Smooth muscle cell (in vitro differentiated cells): ENCODE results near the gene KRTAP2-4. TPM values are rescaled to one million over a fixed set of nuclear protein-coding genes. Genes with fewer than 3 reads are reported as not detected.
"Not testable (repeated sequence)": the region's sequence is repeated elsewhere in the genome, so short reads cannot be mapped to it uniquely, and the experiment has no call there.

Experiments
- DNase-seq: peaks from one replicate; lab custom pipeline; 2025; ENCODE audit not compliant: unreplicated experiment; lab: John Stamatoyannopoulos, UW
- H2AFZ ChIP-seq: fragments of 200-600 bp; sonication (generic); 2 replicates; pipeline ENCODE4 v1.6.0; 2016; ENCODE audit warnings: antibody characterized with exemption, low read depth, mild to moderate bottlenecking
- H3F3A ChIP-seq: fragments of 200-600 bp; sonication (generic); 2 replicates; pipeline ENCODE4 v1.6.0; 2017; ENCODE audit warnings: antibody characterized with exemption, low read depth
- H3K27ac ChIP-seq: fragments of 200-600 bp; sonication (generic); 2 replicates; pipeline ENCODE4 v1.5.1; 2016; ENCODE audit warnings: low read depth, mild to moderate bottlenecking
- H3K27me3 ChIP-seq: fragments of 200-600 bp; sonication (generic); 2 replicates; pipeline ENCODE4 v1.6.1; 2016; ENCODE audit warnings: low read depth, mild to moderate bottlenecking
- H3K36me3 ChIP-seq: fragments of 200-600 bp; sonication (generic); 2 replicates; pipeline ENCODE4 v1.5.1; 2016; ENCODE audit warnings: low read depth
- H3K4me1 ChIP-seq: fragments of 200-600 bp; sonication (generic); 2 replicates; pipeline ENCODE4 v1.5.1; 2016; ENCODE audit warnings: low read depth
- H3K4me2 ChIP-seq: fragments of 200-600 bp; sonication (generic); 2 replicates; pipeline ENCODE4 v1.6.0; 2016; ENCODE audit warnings: mild to moderate bottlenecking
- H3K4me3 ChIP-seq: fragments of 200-600 bp; sonication (generic); 2 replicates; pipeline ENCODE4 v1.5.1; 2016; ENCODE audit warnings: mild to moderate bottlenecking
- H3K79me2 ChIP-seq: fragments of 200-600 bp; sonication (generic); 2 replicates; pipeline ENCODE4 v1.6.0; 2016; ENCODE audit warnings: low read depth, mild to moderate bottlenecking
- H3K9ac ChIP-seq: fragments of 200-600 bp; sonication (generic); 2 replicates; pipeline ENCODE4 v1.6.0; 2016; ENCODE audit warnings: low read depth
- H3K9me3 ChIP-seq: fragments of 200-600 bp; sonication (generic); replicated peaks from 2 replicates; pipeline ENCODE4 v1.5.1; 2016; ENCODE audit warnings: low read depth
- H4K20me1 ChIP-seq: fragments of 200-600 bp; sonication (generic); 2 replicates; pipeline ENCODE4 v1.6.0; 2016; ENCODE audit warnings: low read depth
- CTCF ChIP-seq: fragments of 200-600 bp; sonication (generic); IDR thresholded peaks from 2 replicates; pipeline ENCODE4 v1.5.1; 2017; ENCODE audit warnings: borderline replicate concordance, mild to moderate bottlenecking, antibody characterized with exemption; ENCODE audit not compliant: insufficient read depth, poor library complexity, severe bottlenecking
- WGBS: methylation state at CpG from one replicate; pipeline ENCODE4 v1.1.7; 2016; ENCODE audit warnings: low lambda C conversion rate; 5-methylcytosine and 5-hydroxymethylcytosine counted together
- polyA plus RNA-seq: library from polyadenylated mRNA; unstranded; fragments of >200 nt; fragmentation: Nextera tagmentation; extraction: Ambion mirVana; gene quantifications from 2 replicates; pipeline ENCODE4 v1.2.1, GENCODE V29; 2016
- total RNA-seq: library from RNA; depleted of rRNA; stranded (reverse); fragments of >200 nt; gene quantifications from 2 replicates; pipeline ENCODE4 v1.2.3, GENCODE V29; 2014

The KRTAP2-4 gene
- total and polyA plus RNA-seq, 2 experiments from 2014 or later: not detected

- Histone ChIP-seq H4K20me1 (no peaks in the 10 kb centered on the region), H3K27ac (no peak overlapping the region), H3K79me2 (no peaks in the 10 kb centered on the region), H3K27me3 (no peaks in the 10 kb centered on the region), H3F3A (no peaks in the 10 kb centered on the region), H3K4me3 (no peak overlapping the region), H3K4me1 (peaks cover 4% of the 10 kb centered on the region), H2AFZ (no peak overlapping the region), H3K36me3 (no peaks in the 10 kb centered on the region), H3K9me3 (no peaks in the 10 kb centered on the region), H3K4me2 (no peak overlapping the region), H3K9ac (no peak overlapping the region)
- WGBS: 92% methylated on average over 7 of the region's 7 CpGs
- no peak for TF ChIP-seq CTCF
- DNase-seq: no peak
These were observed 30.4 kb upstream of the KRTAP2-4 start for GRCh38 chr17:41096055-41096454.

- H3K9ac ChIP-seq, H3K36me3 ChIP-seq, H2AFZ ChIP-seq, H4K20me1 ChIP-seq, H3K4me1 ChIP-seq, H3K9me3 ChIP-seq, H3F3A ChIP-seq, H3K4me2 ChIP-seq, DNase-seq, H3K27ac ChIP-seq, H3K4me3 ChIP-seq, H3K27me3 ChIP-seq, H3K79me2 ChIP-seq: not testable (repeated sequence)
- WGBS: 75% methylated on average over 4 of the region's 4 CpGs
These were observed 23.2 kb upstream of the KRTAP2-4 start for GRCh38 chr17:41088760-41089352.

DNA sequence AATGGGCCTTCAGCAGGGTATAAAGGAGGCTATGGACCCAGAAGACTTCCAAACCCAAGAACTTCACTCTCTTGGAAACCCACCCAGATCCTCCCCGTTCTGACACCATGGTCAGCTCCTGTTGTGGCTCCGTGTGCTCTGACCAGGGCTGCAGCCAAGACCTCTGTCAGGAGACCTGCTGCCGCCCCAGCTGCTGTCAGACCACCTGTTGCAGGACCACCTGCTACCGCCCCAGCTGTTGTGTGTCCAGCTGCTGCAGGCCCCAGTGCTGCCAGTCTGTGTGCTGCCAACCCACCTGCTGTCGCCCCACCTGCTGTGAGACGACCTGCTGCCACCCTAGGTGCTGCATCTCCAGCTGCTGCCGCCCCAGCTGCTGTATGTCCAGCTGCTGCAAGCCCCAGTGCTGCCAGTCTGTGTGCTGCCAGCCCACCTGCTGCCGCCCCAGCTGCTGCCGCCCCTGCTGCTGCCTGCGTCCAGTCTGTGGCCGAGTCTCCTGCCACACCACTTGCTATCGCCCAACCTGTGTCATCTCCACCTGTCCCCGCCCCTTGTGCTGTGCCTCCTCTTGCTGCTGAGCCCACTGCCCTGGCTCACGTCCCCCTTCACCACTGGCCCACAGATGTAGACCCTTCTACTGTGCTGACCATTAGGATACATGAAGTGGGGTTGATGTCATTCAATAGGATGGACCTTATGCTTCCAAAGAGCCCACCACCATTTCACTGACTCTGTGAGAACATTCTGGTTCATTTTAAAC, 18.6 kb upstream of the KRTAP2-4 start, which contains the start of gene KRTAP4-7:
KRTAP4-7 (plus strand) TSS at position 51 of the 757 bp plus-strand sequence; CDS start at position 108, 57 bp downstream.
- not testable (repeated sequence) for H3K79me2 ChIP-seq, H3K9ac ChIP-seq, H3K27me3 ChIP-seq, DNase-seq, H3F3A ChIP-seq, H3K4me3 ChIP-seq, H3K9me3 ChIP-seq, H3K4me1 ChIP-seq, H4K20me1 ChIP-seq, H2AFZ ChIP-seq, H3K36me3 ChIP-seq
- 93% methylated on average over 14 of the region's 14 CpGs for WGBS
- Histone ChIP-seq H3K27ac (peak within 1 kb of the TSS; percentile 57), H3K4me2 (peak within 1 kb of the TSS; percentile 68)

DNA sequence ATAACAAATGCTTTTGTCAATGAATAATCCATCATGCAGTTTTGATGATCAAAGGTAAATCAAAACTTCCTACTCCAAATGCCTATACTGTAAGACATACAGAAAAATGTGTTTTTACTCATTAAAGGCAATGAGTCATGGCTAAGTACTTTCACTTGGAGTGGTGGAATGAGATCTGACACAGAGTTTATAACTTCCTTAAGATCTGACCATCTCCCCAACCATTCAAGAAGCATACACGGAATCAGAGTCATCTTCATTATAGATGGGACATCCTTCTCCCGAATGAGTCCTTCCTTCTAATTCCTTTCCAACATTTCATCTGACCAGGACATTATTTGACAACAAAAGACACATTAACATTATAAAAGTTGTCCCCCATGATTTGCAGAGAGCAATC, 17.7 kb upstream of the KRTAP2-4 start:
- not testable (repeated sequence) for H4K20me1 ChIP-seq, H2AFZ ChIP-seq, DNase-seq, H3K79me2 ChIP-seq, H3K4me1 ChIP-seq, H3K36me3 ChIP-seq, H3K27ac ChIP-seq, H3K27me3 ChIP-seq, H3K9me3 ChIP-seq, H3F3A ChIP-seq, H3K4me3 ChIP-seq, H3K9ac ChIP-seq
- peak overlapping the region; percentile 68 for H3K4me2 ChIP-seq
- WGBS: 19% methylated on average over 2 of the region's 2 CpGs

- Histone ChIP-seq H4K20me1 (no peaks in the 10 kb centered on the region), H3K4me3 (no peak overlapping the region), H2AFZ (no peak overlapping the region), H3K4me1 (peaks cover 5% of the 10 kb centered on the region), H3K36me3 (no peaks in the 10 kb centered on the region), H3F3A (peaks cover 6% of the 10 kb centered on the region), H3K9ac (no peak overlapping the region), H3K79me2 (no peaks in the 10 kb centered on the region), H3K27ac (peak overlapping the region; percentile 57), H3K27me3 (no peaks in the 10 kb centered on the region), H3K9me3 (no peaks in the 10 kb centered on the region), H3K4me2 (peak overlapping the region; percentile 68)
- DNase-seq: no peak
- TF ChIP-seq CTCF: no peak
- 41% methylated on average over 4 of the region's 4 CpGs for WGBS
These were observed 16.9 kb upstream of the KRTAP2-4 start for GRCh38 chr17:41082626-41083025.
